Measurements from ENCODE around the gene P2RY12.

- no peak for TF ChIP-seq CTCF (IDR thresholded peaks at IDR 0.05; ENCODE audit: low read depth, low read length, poor library complexity, severe bottlenecking)
- TF ChIP-seq EZH2phosphoT487 (IDR thresholded peaks at IDR 0.05; ENCODE audit: borderline replicate concordance, low read length): no peak
Observed at GRCh38 chr3:151386056-151386455, 1.5 kb upstream of the P2RY12 start.

Data from DOHH2 (cell line).